HG03139 (cell line): ENCODE measurements around the gene GIMAP8.
"Not testable (repeated sequence)": the region's sequence is repeated elsewhere in the genome, so short reads cannot be mapped to it uniquely, and the experiment has no call there.

Source experiments
- ATAC-seq: cut with Tn5 transposase; IDR thresholded peaks from one replicate; pipeline ENCODE4 v1.9.1; 2021; ENCODE audit not compliant: unreplicated experiment

The GIMAP8 gene

GRCh38 chr7:150463461-150463860, 13.0 kb downstream of the GIMAP8 start:
- ATAC-seq, result no peak

- ATAC-seq, result no peak
These were observed 14.5 kb downstream of the GIMAP8 start for GRCh38 chr7:150464962-150465361.

- no peak for ATAC-seq
These were observed 15.0 kb downstream of the GIMAP8 start for GRCh38 chr7:150465414-150465813.

GRCh38 chr7:150466477-150466876, 16.0 kb downstream of the GIMAP8 start:
- no peak for ATAC-seq

GRCh38 chr7:150468241-150468640, 17.8 kb downstream of the GIMAP8 start:
- ATAC-seq, result no peak

- no peak for ATAC-seq
These were observed 21.5 kb downstream of the GIMAP8 start for GRCh38 chr7:150471886-150472285.

- ATAC-seq, result no peak
These were observed 23.5 kb downstream of the GIMAP8 start for GRCh38 chr7:150473902-150474301.

GRCh38 chr7:150476285-150476684, 25.9 kb downstream of the GIMAP8 start:
- no peak for ATAC-seq

GRCh38 chr7:150476819-150477631, 26.6 kb downstream of the GIMAP8 start:
- ATAC-seq, result no peak

GRCh38 chr7:150479023-150479716, 28.7 kb downstream of the GIMAP8 start:
- no peak for ATAC-seq

GRCh38 chr7:150481186-150481920, 30.9 kb downstream of the GIMAP8 start:
- no peak for ATAC-seq

- ATAC-seq, result no peak
These were observed 31.5 kb downstream of the GIMAP8 start for GRCh38 chr7:150481922-150482321.

- ATAC-seq, result not testable (repeated sequence)
These were observed 33.1 kb downstream of the GIMAP8 start for GRCh38 chr7:150483514-150483913.

- not testable (repeated sequence) for ATAC-seq
These were observed 33.6 kb downstream of the GIMAP8 start for GRCh38 chr7:150484071-150484470.

GRCh38 chr7:150487625-150488024, 37.2 kb downstream of the GIMAP8 start:
- no peak for ATAC-seq

GRCh38 chr7:150489782-150490181, 39.4 kb downstream of the GIMAP8 start:
- ATAC-seq, result no peak

GRCh38 chr7:150493442-150493841, 43.0 kb downstream of the GIMAP8 start:
- not testable (repeated sequence) for ATAC-seq

GRCh38 chr7:150502519-150502918, 52.1 kb downstream of the GIMAP8 start:
- ATAC-seq, result no peak

- no peak for ATAC-seq
These were observed 52.7 kb downstream of the GIMAP8 start for GRCh38 chr7:150503155-150503554.

- ATAC-seq, result no peak
These were observed 53.2 kb downstream of the GIMAP8 start for GRCh38 chr7:150503581-150503980.

GRCh38 chr7:150507947-150508602, 57.6 kb downstream of the GIMAP8 start:
- no peak for ATAC-seq
